Right renal cortex interstitium (tissue), 3 donors: ENCODE results near the gene DMP1. TPM values are rescaled to one million over a fixed set of nuclear protein-coding genes. Genes with fewer than 3 reads are reported as not detected.
A peak's percentile ranks its signal among the peaks of the same experiment; 100 is the strongest.

Source experiments
- DNase-seq, 3 donors: peaks; one replicate each; pipeline ENCODE4 v3.0.0-alpha.2; 2013; ENCODE audit warnings: low read depth in 3 of 3, low spot score in 2 of 3
- polyA plus RNA-seq, 3 donors: library from polyadenylated mRNA; unstranded; fragments of 120-200 nt; gene quantifications; one replicate each; pipeline ENCODE4 v1.2.1, GENCODE V29; 2013; ENCODE audit not compliant: insufficient read length in 3 of 3

Gene DMP1, protein sequence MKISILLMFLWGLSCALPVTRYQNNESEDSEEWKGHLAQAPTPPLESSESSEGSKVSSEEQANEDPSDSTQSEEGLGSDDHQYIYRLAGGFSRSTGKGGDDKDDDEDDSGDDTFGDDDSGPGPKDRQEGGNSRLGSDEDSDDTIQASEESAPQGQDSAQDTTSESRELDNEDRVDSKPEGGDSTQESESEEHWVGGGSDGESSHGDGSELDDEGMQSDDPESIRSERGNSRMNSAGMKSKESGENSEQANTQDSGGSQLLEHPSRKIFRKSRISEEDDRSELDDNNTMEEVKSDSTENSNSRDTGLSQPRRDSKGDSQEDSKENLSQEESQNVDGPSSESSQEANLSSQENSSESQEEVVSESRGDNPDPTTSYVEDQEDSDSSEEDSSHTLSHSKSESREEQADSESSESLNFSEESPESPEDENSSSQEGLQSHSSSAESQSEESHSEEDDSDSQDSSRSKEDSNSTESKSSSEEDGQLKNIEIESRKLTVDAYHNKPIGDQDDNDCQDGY
- not detected for polyA plus RNA-seq

- no peak for DNase-seq
Observed at GRCh38 chr4:87649980-87650379, at the start of gene DMP1. Gene DMP1, plus strand, starts transcription at chr4:87650280. Its CDS starts 6,213 bp downstream, at chr4:87656493.

- DNase-seq: no peak
Observed at GRCh38 chr4:87601361-87601760, 48.7 kb upstream of the DMP1 start.

- DNase-seq: no peak
Observed at GRCh38 chr4:87608229-87608628, 41.9 kb upstream of the DMP1 start, which contains the start of gene DSPP. Gene DSPP, plus strand, starts transcription at chr4:87608529. Its CDS starts 2,380 bp downstream, at chr4:87610909.

GRCh38 chr4:87614292-87614890 lies 35.7 kb upstream of the DMP1 start:
- DNase-seq: no peak

DNA sequence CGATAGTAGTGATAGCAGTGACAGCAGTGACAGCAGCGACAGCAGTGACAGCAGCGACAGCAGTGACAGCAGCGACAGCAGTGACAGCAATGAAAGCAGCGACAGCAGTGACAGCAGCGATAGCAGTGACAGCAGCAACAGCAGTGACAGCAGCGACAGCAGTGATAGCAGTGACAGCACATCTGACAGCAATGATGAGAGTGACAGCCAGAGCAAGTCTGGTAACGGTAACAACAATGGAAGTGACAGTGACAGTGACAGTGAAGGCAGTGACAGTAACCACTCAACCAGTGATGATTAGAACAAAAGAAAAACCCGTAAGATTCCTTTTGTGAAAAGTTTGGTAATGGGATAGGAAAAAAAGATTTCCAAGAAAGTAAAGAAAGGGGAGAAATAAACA lies 33.8 kb upstream of the DMP1 start:
- DNase-seq: no peak

- no peak for DNase-seq
Observed at GRCh38 chr4:87620086-87620485, 30.0 kb upstream of the DMP1 start.

DNA sequence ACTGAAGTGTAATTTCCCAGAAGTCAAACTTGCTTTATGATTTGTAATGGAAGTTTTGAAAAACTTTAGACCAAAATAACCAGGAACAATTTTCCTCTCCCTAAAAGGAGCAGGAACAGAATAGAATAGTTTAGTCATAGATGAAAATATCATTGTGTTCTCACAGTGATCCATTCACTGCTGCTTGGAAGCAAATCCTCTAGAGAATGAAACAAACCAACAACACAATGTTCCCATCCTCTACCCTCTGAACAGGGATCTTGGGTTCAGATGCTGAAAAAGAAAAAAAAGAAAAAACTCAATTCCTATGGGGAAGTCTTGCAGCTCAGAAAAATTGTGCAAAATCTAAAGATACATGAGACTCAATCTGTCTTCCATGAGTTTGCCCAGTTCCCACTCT lies 29.6 kb upstream of the DMP1 start:
- DNase-seq: no peak

DNA sequence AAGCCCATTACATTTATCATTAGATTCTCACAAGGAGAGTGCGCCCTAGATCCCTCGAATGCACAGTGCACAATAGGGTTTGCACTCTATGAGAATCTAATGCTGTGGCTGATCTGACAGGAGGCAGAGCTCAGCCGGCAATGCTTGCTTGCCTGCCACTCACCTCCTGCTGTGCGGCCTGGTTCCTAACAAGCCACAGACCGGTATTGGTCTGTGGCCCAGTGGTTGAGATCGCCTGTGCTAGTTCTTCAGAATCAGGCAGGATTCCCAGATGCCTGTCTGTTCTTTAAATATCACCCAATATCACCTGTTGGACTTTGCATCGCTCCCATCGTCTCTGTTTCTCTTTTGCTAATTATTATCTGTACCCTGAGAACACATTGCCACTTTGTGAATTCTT lies 27.8 kb upstream of the DMP1 start:
- no peak for DNase-seq

DNA sequence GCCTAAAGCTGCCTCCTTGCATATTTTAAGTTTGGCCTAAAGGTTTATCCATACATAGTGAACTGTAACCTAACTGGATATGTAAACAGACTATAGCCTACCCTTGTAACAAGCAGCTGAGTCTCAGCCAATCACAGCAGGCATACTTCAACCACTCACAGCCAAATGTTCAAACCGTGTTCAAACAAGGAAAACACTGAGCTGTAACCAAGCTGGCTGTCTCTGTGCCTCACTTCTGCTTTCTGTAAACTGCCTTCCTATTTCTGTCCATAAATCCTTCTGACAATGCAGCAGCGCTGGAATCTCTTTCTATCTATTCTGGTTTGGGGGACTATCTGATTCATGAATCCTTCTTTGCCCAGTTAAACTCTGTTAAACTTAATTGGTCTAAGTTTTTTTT lies 25.4 kb upstream of the DMP1 start:
- DNase-seq: no peak

DNA sequence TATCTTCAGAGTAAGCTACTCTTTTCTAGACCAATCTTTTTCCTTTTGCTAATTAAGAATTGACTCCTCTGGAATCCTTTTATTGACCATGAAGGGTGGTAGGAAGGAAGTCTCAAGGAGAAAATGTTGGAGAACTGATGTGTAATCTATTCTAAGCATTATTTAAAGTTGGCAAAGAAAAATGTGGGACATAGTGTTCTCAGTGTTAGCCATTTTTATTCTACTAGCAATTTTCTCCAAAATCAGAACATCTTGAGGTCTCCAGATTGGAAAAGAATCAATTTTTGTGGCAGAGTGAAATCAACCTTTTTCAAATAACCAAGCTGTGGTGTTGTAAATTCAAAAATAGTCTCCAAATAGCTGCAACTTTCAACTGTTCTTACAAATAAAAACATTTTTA lies 18.4 kb upstream of the DMP1 start:
- no peak for DNase-seq

GRCh38 chr4:87632469-87632868 lies 17.6 kb upstream of the DMP1 start:
- no peak for DNase-seq

DNA sequence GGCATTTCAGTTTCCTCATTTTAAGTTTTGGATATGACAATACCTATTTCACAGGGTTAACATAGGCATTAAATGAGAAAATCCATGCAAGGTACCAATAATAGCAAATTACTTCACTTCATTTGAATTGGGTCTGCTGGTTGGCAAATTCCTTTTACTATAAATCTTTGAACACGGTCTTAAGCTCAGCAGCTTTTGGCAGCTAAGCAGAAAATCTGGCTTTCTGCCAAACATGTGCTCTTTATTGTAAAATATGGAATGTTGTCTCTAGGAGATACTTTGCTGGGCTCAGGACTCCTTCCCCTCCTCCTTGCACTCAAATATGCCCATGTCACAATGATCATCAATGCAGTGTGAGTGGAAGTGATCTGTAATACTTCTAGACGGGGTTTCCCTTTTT lies 16.8 kb upstream of the DMP1 start:
- DNase-seq: peak in 2 of 3 donors; percentile 1 to 15

DNA sequence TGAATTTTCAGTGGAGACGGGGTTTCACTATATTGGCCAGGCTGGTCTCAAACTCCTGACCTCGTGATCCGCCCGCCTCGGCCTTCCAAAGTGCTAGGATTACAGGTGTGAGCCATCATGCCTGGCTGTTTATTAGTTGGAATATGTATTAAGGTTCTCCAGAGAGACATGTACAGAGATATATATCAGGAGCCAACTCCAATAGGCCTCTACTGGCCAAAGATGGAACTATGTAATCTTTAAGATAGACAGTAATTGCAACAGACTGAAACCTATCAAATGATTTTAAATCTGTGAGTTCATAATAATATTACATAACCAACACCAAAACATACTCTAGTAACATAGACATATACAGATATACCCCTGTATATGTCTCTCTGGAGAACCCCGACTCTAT lies 5.8 kb upstream of the DMP1 start:
- no peak for DNase-seq

- DNase-seq: no peak
Observed at GRCh38 chr4:87650938-87651337, 858 bp downstream of the DMP1 start.

DNA sequence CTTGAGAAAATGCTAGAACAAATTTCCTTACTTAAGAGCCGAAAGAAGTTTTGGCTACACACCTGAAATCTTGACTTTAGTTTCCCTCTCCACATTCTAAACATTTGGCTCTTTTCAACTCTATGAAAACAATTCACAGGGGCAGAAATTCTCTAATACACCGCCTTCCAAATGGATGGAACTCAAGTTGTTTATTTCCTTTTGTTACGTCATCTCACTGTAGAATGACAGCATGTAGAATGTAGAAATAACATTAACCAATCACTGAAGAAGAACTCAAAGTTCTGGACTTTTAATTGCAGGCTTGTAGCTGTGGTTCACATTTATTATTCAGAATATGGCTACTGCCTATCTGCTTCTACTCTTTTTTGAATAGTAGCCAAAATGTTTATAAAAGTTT lies 1.9 kb downstream of the DMP1 start:
- DNase-seq: no peak

DNA sequence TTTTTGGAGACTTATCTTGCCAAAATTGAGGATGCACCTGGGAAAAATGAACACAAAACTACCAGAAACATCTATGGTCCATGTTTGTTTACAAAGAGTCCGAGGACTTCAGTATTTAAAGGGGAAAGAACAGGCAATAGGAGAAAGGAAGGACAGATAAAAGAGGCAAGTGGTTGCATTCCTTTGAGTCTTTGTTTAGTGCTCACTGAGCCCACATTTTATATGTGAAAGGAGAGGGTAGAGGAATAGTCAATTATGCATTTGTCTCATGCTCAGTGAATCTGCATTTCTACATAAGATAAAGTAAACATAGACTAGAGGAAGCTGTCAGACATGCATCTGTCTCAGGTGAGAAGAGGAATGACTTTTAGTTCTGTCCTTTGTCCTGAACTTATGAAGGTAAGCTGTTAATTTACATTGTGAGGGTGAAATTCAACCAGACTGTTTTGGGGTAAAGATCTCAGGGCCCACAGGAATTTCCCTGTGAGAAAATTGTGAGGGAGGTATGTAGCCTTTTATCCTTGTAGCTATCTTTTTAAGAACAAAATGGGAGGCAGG lies 4.5 kb downstream of the DMP1 start:
- DNase-seq: no peak

DNA sequence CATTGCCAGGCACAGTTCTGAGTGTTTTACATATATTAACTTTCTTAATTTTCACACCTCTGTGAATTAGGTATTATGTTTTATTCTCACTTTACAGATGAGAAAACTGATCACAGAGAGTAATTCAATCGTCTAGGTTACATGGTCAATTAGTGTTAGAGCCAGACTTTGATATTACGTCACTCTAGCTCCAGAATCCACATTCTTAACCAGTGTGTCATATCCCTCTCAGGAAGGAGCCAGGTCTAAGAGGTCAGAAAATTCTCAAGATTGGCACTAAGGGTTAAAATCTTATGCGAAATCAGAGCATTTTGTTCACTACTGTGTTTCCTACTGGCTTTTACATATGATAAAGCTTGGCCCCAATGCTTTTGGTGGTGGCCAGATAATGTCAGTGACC lies 7.4 kb downstream of the DMP1 start:
- no peak for DNase-seq

GRCh38 chr4:87659247-87659931 lies 9.3 kb downstream of the DMP1 start:
- DNase-seq: no peak

GRCh38 chr4:87662871-87663270 lies 12.8 kb downstream of the DMP1 start:
- DNase-seq: no peak

GRCh38 chr4:87669373-87669772 lies 19.3 kb downstream of the DMP1 start:
- no peak for DNase-seq

DNA sequence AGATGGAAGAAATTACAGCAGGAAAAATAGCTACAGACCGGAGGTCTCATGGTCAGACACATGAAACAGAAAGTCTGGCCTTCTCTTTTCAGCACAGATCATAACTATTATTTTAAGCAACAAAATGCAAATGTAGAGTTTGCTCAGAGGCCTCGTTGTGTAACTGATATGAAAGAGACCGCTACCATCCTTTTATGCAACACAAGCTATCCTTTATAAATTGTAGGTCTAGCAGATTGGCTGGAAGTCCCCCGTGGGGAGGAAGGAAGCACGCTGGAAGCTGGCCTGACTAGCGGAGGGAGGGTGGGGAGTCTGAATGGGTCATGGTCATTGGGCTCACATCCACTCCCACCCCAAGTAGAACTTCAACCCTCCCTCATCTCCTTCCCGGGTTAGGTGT lies 27.7 kb downstream of the DMP1 start:
- no peak for DNase-seq
